GM23338 (cell line): ENCODE results near the gene SAMD4A. TPM values are rescaled to one million over a fixed set of nuclear protein-coding genes. Genes with fewer than 3 reads are reported as not detected.
A peak's percentile ranks its signal among the peaks of the same experiment; 100 is the strongest.

Experiments
- ATAC-seq: fragments of 200-7000 bp; cut with Tn5 transposase; 3 replicates; pipeline ENCODE4 v1.9.1; 2020
- DNase-seq: peaks from one replicate; pipeline ENCODE4 v3.0.0-alpha.2; 2015; ENCODE audit warnings: low spot score
- H2AFZ ChIP-seq: fragments of 200-600 bp; sonication (generic); 2 replicates; pipeline ENCODE4 v1.8.0; 2016; ENCODE audit warnings: antibody characterized with exemption, mild to moderate bottlenecking, moderate library complexity
- H3F3A ChIP-seq: fragments of 200-600 bp; sonication (generic); replicated peaks from 2 replicates; pipeline ENCODE4 v1.8.0; 2017; ENCODE audit warnings: antibody characterized with exemption, mixed run types, low read depth
- H3K27ac ChIP-seq: fragments of 200-600 bp; sonication (generic); 2 replicates; pipeline ENCODE4 v1.6.1; 2016; ENCODE audit warnings: low read depth
- H3K27me3 ChIP-seq: fragments of 200-600 bp; sonication (generic); 2 replicates; pipeline ENCODE4 v1.8.0; 2016; ENCODE audit warnings: mild to moderate bottlenecking, mixed run types, moderate library complexity; ENCODE audit not compliant: insufficient read depth
- H3K36me3 ChIP-seq: fragments of 200-600 bp; sonication (generic); 2 replicates; pipeline ENCODE4 v1.8.0; 2016; ENCODE audit warnings: mild to moderate bottlenecking; ENCODE audit not compliant: insufficient read depth
- H3K4me1 ChIP-seq: fragments of 200-600 bp; sonication (generic); 2 replicates; pipeline ENCODE4 v1.8.0; 2016; ENCODE audit warnings: mild to moderate bottlenecking, moderate library complexity; ENCODE audit not compliant: insufficient read depth
- H3K4me2 ChIP-seq: fragments of 200-600 bp; sonication (generic); 2 replicates; pipeline ENCODE4 v1.7.1; 2017; ENCODE audit warnings: mixed run types
- H3K4me3 ChIP-seq: fragments of 200-600 bp; sonication (generic); 2 replicates; pipeline ENCODE4 v1.6.1; 2016; ENCODE audit warnings: mixed run types
- H3K79me2 ChIP-seq: fragments of 200-600 bp; sonication (generic); replicated peaks from 2 replicates; pipeline ENCODE4 v1.8.0; 2017; ENCODE audit warnings: mild to moderate bottlenecking; ENCODE audit not compliant: insufficient read depth
- H3K9me2 ChIP-seq: fragments of 200-600 bp; sonication (generic); 2 replicates; pipeline ENCODE4 v1.8.0; 2017; ENCODE audit not compliant: insufficient read depth
- H4K20me1 ChIP-seq: fragments of 200-600 bp; sonication (generic); replicated peaks from 2 replicates; pipeline ENCODE4 v1.8.0; 2017; ENCODE audit warnings: mild to moderate bottlenecking; ENCODE audit not compliant: insufficient read depth
- H3K27ac Mint-ChIP-seq: 2 replicates; pipeline ENCODE4 v1.8.0; 2020; ENCODE audit warnings: inconsistent platforms, mild to moderate bottlenecking, moderate library complexity, mixed read lengths
- H3K27me3 Mint-ChIP-seq: 3 replicates; pipeline ENCODE4 v1.8.0; 2022; ENCODE audit warnings: low read depth, mild to moderate bottlenecking, moderate library complexity, mixed read lengths, inconsistent platforms; ENCODE audit not compliant: insufficient read depth, poor library complexity
- H3K36me3 Mint-ChIP-seq: 3 replicates; pipeline ENCODE4 v1.8.0; 2021; ENCODE audit warnings: low read depth, mild to moderate bottlenecking, inconsistent platforms, moderate library complexity, mixed read lengths
- H3K4me1 Mint-ChIP-seq: 3 replicates; pipeline ENCODE4 v1.8.0; 2020; ENCODE audit warnings: mild to moderate bottlenecking, inconsistent platforms, mixed read lengths
- H3K4me3 Mint-ChIP-seq: 3 replicates; pipeline ENCODE4 v1.8.0; 2021; ENCODE audit warnings: moderate library complexity, mild to moderate bottlenecking, inconsistent platforms, mixed read lengths
- H3K9me3 Mint-ChIP-seq: 3 replicates; pipeline ENCODE4 v1.8.0; 2020; ENCODE audit warnings: moderate library complexity, mild to moderate bottlenecking, inconsistent platforms, mixed read lengths
- CREB1 ChIP-seq: fragments of 250-450 bp; sonication (Bioruptor Pico); IDR thresholded peaks from 2 replicates; pipeline ENCODE4 v1.5.0; 2020; ENCODE audit warnings: low read depth, mild to moderate bottlenecking, moderate library complexity
- CTCF ChIP-seq, 2 experiments: fragments of 200-600 bp in 1 of 2; sonication (generic) in 1 of 2; conservative IDR thresholded peaks; 2 replicates each; pipeline versions ENCODE4 v1.5.1 to v1.6.1; 2016 to 2017; ENCODE audit warnings: antibody characterized with exemption in 2 of 2, low read depth in 2 of 2, mild to moderate bottlenecking in 2 of 2, moderate library complexity in 1 of 2
- EZH2 ChIP-seq: fragments of 200-600 bp; sonication (generic); IDR thresholded peaks from one replicate; pipeline ENCODE4 v1.8.0; 2017; ENCODE audit warnings: antibody characterized with exemption, mild to moderate bottlenecking, low read depth; ENCODE audit not compliant: unreplicated experiment
- EZH2phosphoT487 ChIP-seq: fragments of 200-600 bp; sonication (generic); IDR thresholded peaks from one replicate; pipeline ENCODE4 v1.8.1; 2018; ENCODE audit warnings: antibody characterized with exemption; ENCODE audit not compliant: unreplicated experiment
- JUNB ChIP-seq: IDR thresholded peaks from one replicate; pipeline ENCODE4 v1.6.1; 2016; ENCODE audit warnings: antibody characterized with exemption; ENCODE audit not compliant: unreplicated experiment
- NANOG ChIP-seq: IDR thresholded peaks from 2 replicates; pipeline ENCODE4 v1.6.1; 2016; ENCODE audit warnings: antibody characterized with exemption, borderline replicate concordance
- POLR2AphosphoS5 ChIP-seq: IDR thresholded peaks from 2 replicates; pipeline ENCODE4 v1.6.1; 2016; ENCODE audit warnings: antibody characterized with exemption, low read depth
- STAT1 ChIP-seq: IDR thresholded peaks from one replicate; pipeline ENCODE4 v1.6.1; 2016; ENCODE audit warnings: antibody characterized with exemption; ENCODE audit not compliant: unreplicated experiment
- ZNF114 ChIP-seq: fragments of 250-450 bp; sonication (Bioruptor Pico); IDR thresholded peaks from 2 replicates; pipeline ENCODE4 v1.5.0; 2020; ENCODE audit warnings: mild to moderate bottlenecking, moderate library complexity
- ZNF331 ChIP-seq: fragments of 250-450 bp; sonication (Bioruptor Pico); IDR thresholded peaks from 2 replicates; pipeline ENCODE4 v1.5.0; 2020; ENCODE audit warnings: low read depth, mild to moderate bottlenecking, moderate library complexity
- polyA plus RNA-seq: library from polyadenylated mRNA; unstranded; fragments of >200 nt; fragmentation: Nextera tagmentation; extraction: Ambion mirVana; gene quantifications from 2 replicates; pipeline ENCODE4 v1.2.1, GENCODE V29; 2016
- total RNA-seq: library from RNA; depleted of rRNA; stranded (reverse); fragments of >200 nt; shearing (Covaris generic); gene quantifications from 2 replicates; pipeline ENCODE4 v1.2.3, GENCODE V29; 2014
- TF ChIP-seq, protein P1 (sequence below): IDR thresholded peaks from one replicate; pipeline ENCODE4 v1.6.1; 2018; ENCODE audit warnings: antibody characterized with exemption; ENCODE audit not compliant: unreplicated experiment

The SAMD4A gene
- total and polyA plus RNA-seq, 2 experiments from 2014 or later, result 1.6 to 6.9 TPM

- H3K27me3 Mint-ChIP-seq, result peaks cover 1% of the 10 kb centered on the region
- no peak overlapping the region for H3K4me3 ChIP-seq
- H3K79me2 ChIP-seq, result no peaks in the 10 kb centered on the region
- no peaks in the 10 kb centered on the region for H3K36me3 ChIP-seq
- peak overlapping the region; percentile 84 for H3K27ac Mint-ChIP-seq
- H4K20me1 ChIP-seq, result no peaks in the 10 kb centered on the region
- H3K27me3 ChIP-seq, result no peaks in the 10 kb centered on the region
- no peaks in the 10 kb centered on the region; the same call in 1 of the 2 replicates for H3K9me2 ChIP-seq
- peaks cover 3% of the 10 kb centered on the region; the same call in 2 of the 3 replicates for H3K9me3 Mint-ChIP-seq
- H3K4me1 Mint-ChIP-seq, result peaks cover 35% of the 10 kb centered on the region
- ATAC-seq (peak; percentile 59), DNase-seq (peak; percentile 70)
- peak overlapping the region; percentile 50 for H3K27ac ChIP-seq
- H3K4me3 Mint-ChIP-seq, result no peak overlapping the region
- H3K4me1 ChIP-seq, result peaks cover 32% of the 10 kb centered on the region
- TF ChIP-seq EZH2phosphoT487 (no peak), ZNF114 (no peak), ZNF331 (no peak), STAT1 (no peak), POLR2AphosphoS5 (no peak), CREB1 (CRISPR knock-in tag) (no peak), EZH2 (no peak), NANOG (no peak), JUNB (no peak), CTCF (conservative IDR thresholded peaks at IDR 0.05; ENCODE audit: low read depth in 2 of 2) (no peak)
- TF ChIP-seq, protein P1, sequence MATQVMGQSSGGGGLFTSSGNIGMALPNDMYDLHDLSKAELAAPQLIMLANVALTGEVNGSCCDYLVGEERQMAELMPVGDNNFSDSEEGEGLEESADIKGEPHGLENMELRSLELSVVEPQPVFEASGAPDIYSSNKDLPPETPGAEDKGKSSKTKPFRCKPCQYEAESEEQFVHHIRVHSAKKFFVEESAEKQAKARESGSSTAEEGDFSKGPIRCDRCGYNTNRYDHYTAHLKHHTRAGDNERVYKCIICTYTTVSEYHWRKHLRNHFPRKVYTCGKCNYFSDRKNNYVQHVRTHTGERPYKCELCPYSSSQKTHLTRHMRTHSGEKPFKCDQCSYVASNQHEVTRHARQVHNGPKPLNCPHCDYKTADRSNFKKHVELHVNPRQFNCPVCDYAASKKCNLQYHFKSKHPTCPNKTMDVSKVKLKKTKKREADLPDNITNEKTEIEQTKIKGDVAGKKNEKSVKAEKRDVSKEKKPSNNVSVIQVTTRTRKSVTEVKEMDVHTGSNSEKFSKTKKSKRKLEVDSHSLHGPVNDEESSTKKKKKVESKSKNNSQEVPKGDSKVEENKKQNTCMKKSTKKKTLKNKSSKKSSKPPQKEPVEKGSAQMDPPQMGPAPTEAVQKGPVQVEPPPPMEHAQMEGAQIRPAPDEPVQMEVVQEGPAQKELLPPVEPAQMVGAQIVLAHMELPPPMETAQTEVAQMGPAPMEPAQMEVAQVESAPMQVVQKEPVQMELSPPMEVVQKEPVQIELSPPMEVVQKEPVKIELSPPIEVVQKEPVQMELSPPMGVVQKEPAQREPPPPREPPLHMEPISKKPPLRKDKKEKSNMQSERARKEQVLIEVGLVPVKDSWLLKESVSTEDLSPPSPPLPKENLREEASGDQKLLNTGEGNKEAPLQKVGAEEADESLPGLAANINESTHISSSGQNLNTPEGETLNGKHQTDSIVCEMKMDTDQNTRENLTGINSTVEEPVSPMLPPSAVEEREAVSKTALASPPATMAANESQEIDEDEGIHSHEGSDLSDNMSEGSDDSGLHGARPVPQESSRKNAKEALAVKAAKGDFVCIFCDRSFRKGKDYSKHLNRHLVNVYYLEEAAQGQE, result no peak
- no peaks in the 10 kb centered on the region for H3K36me3 Mint-ChIP-seq
- no peaks in the 10 kb centered on the region for H3F3A ChIP-seq
- H2AFZ ChIP-seq, result no peak overlapping the region
- no peak overlapping the region for H3K4me2 ChIP-seq
These were observed 60.8 kb downstream of the SAMD4A start for GRCh38 chr14:54627540-54628363.
